HEK293T (cell line): ENCODE measurements around the gene BBS1.

Source experiments
- CTCF ChIA-PET: fragments of 350-600 bp; formaldehyde crosslinking; extraction: SDS; loops from one replicate; lab custom pipeline; 2021; ENCODE audit warnings: antibody characterized with exemption, inconsistent platforms; lab: Yijun Ruan, JAX
- POLR2A ChIA-PET: fragments of 350-600 bp; formaldehyde crosslinking; extraction: SDS; loops from one replicate; lab custom pipeline; 2020; ENCODE audit warnings: antibody characterized with exemption, inconsistent platforms; lab: Yijun Ruan, JAX
- DNase-seq: peaks from one replicate; pipeline ENCODE4 v3.0.0; 2012; ENCODE audit warnings: mixed read lengths; ENCODE audit errors: extremely low spot score
- ARNT ChIP-seq: fragments of 450-650 bp; IDR thresholded peaks from 2 replicates; pipeline ENCODE4 v1.6.1; 2017; ENCODE audit warnings: mild to moderate bottlenecking
- BHLHE40 ChIP-seq: fragments of 450-650 bp; IDR thresholded peaks from 2 replicates; pipeline ENCODE4 v1.6.1; 2016; ENCODE audit warnings: mild to moderate bottlenecking, moderate library complexity, borderline replicate concordance
- CTBP1 ChIP-seq: fragments of 450-650 bp; IDR thresholded peaks from 2 replicates; pipeline ENCODE4 v1.6.1; 2016; ENCODE audit warnings: borderline replicate concordance
- ELF4 ChIP-seq: fragments of 450-650 bp; IDR thresholded peaks from 2 replicates; pipeline ENCODE4 v1.6.1; 2017; ENCODE audit warnings: antibody characterized with exemption
- FOXA1 ChIP-seq: fragments of 450-650 bp; IDR thresholded peaks from 2 replicates; pipeline ENCODE4 v1.6.1; 2016; ENCODE audit warnings: mild to moderate bottlenecking
- FOXK2 ChIP-seq: fragments of 450-650 bp; IDR thresholded peaks from 2 replicates; pipeline ENCODE4 v1.6.1; 2016; ENCODE audit warnings: mild to moderate bottlenecking
- FOXM1 ChIP-seq: fragments of 450-650 bp; IDR thresholded peaks from 2 replicates; pipeline ENCODE4 v1.6.1; 2017; ENCODE audit warnings: mild to moderate bottlenecking, borderline replicate concordance
- HDGF ChIP-seq: fragments of 450-650 bp; IDR thresholded peaks from 2 replicates; pipeline ENCODE4 v1.6.1; 2017; ENCODE audit warnings: antibody characterized with exemption, borderline replicate concordance
- L3MBTL2 ChIP-seq: fragments of 450-650 bp; conservative IDR thresholded peaks from 2 replicates; pipeline ENCODE4 v1.6.1; 2016; ENCODE audit warnings: mild to moderate bottlenecking
- LEF1 ChIP-seq: fragments of 450-650 bp; IDR thresholded peaks from 2 replicates; pipeline ENCODE4 v1.6.1; 2017; ENCODE audit warnings: mild to moderate bottlenecking, borderline replicate concordance
- NFRKB ChIP-seq: fragments of 450-650 bp; IDR thresholded peaks from 2 replicates; pipeline ENCODE4 v1.6.1; 2016; ENCODE audit warnings: mild to moderate bottlenecking, moderate library complexity
- SP1 ChIP-seq: fragments of 450-650 bp; IDR thresholded peaks from 2 replicates; pipeline ENCODE4 v1.6.1; 2017
- SUZ12 ChIP-seq: fragments of 450-650 bp; IDR thresholded peaks from 2 replicates; pipeline ENCODE4 v1.6.1; 2016; ENCODE audit warnings: mild to moderate bottlenecking
- TARDBP ChIP-seq: fragments of 450-650 bp; IDR thresholded peaks from 2 replicates; pipeline ENCODE4 v1.6.1; 2016
- ZNF384 ChIP-seq: fragments of 450-650 bp; IDR thresholded peaks from 2 replicates; pipeline ENCODE4 v1.6.1; 2016
- TF ChIP-seq, protein P1 (sequence below): fragments of 450-650 bp; IDR thresholded peaks from 2 replicates; pipeline ENCODE4 v1.6.1; 2016

BBS1 gene

DNA sequence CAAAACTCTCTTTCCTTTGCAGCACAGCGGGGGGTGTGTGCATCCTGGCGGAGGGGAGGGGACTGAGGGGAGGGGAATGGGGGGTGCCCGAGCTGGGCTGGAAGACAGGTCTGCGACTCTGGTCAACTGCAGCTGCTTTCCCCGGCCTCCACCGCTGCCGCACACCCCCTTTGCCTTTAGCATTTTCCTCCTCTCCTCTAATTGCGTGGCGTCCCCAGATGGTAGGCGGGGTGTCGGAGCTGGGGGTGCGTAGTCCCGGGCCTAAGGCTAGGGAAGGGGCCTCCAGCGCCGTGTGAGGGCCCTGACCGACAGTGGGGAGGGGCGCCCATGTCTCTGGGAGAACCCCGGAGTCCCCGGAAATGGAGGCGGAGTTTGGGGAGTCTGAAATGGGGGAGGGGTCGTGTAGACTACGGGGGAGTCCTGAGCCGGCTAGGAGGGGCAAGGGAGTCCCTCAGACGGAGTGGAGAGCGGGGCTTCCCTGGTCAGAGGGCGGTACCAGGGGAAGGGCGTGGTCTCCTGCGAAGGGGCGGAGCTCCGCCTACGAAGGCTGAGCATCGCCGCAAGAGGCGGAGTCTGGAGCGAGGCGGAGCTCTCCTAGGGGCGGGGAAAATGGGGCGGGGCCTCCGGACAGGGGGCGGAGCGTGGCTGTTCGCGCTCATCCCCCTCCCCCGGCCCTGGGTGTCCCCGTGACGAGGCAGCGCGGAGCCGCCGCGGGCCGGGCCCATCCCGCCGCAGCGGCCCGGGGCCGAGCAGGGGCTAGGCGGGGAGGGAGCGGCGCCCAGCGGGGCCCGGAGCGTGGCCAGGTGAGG lies 44.0 kb upstream of the BBS1 start, which contains the start of gene PELI3:
Gene PELI3, plus strand, starts transcription at position 681 of the 809 bp plus-strand sequence. CDS start 1,224 bp downstream, outside the sequence.
- TF ChIP-seq ZNF384 (no peak), CTBP1 (no peak), FOXK2 (no peak), ARNT (no peak), HDGF (no peak), FOXA1 (no peak), BHLHE40 (no peak), ELF4 (no peak), NFRKB (no peak)
- TF ChIP-seq, protein P1, sequence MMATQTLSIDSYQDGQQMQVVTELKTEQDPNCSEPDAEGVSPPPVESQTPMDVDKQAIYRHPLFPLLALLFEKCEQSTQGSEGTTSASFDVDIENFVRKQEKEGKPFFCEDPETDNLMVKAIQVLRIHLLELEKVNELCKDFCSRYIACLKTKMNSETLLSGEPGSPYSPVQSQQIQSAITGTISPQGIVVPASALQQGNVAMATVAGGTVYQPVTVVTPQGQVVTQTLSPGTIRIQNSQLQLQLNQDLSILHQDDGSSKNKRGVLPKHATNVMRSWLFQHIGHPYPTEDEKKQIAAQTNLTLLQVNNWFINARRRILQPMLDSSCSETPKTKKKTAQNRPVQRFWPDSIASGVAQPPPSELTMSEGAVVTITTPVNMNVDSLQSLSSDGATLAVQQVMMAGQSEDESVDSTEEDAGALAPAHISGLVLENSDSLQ = no peak
- ChIA-PET CTCF (interaction anchor here (0.9 kb wide), 2 partner anchors 27 to 155 kb away, joined by 3 to 4 read pairs; no protein-coding TSS in a partner anchor), POLR2A (interaction anchor here (0.6 to 1.7 kb wide), 5 partner anchors 12 to 45 kb away, joined by 3 to 11 read pairs (median 3); partner anchors contain the start of genes DPP3, MRPL11 and NPAS4)
- peak; percentile 100 for DNase-seq

DNA sequence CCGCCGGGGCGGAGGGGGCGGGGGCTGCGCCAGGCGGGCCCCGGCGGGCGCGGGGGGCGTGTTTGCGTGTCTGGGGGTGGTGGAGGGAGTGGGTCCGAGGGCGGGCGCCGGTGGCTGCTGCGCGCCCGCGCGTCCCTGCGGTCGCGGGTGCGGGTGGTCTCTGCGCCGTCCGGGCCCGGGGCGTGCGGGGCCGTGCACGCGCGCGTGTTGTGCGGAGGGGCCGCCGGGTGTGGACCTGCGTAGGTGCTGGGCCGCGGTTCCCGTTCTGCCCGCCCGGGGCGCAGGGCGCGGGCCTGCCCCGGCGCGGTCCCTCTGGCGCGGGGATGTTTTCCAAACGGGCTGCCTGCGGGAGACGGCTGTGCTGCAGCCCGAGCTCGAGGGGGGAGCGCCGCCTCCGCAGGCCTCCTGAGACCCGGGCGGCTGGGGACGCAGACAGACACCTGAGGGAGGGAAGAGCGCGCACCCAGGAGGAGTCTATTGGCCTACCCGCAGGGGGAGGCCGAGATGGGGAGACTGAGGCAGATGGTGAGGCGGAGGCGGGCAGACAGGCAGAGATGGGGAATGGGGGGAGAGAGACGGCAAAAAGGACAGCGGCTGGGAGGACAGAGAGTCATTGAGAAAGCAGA lies 43.3 kb upstream of the BBS1 start:
- DNase-seq = peak; percentile 62
- ChIA-PET POLR2A (interaction anchor here (0.6 to 2.7 kb wide), 6 partner anchors 12 to 46 kb away, joined by 3 to 14 read pairs (median 6); partner anchors contain the start of genes DPP3, MRPL11 and NPAS4), CTCF (interaction anchor here (0.9 kb wide), 2 partner anchors 28 to 156 kb away, joined by 3 to 4 read pairs; no protein-coding TSS in a partner anchor)
- no peak for TF ChIP-seq FOXA1
- TF ChIP-seq LEF1 = no peak
- TF ChIP-seq FOXK2 = no peak
- no peak for TF ChIP-seq SP1

DNA sequence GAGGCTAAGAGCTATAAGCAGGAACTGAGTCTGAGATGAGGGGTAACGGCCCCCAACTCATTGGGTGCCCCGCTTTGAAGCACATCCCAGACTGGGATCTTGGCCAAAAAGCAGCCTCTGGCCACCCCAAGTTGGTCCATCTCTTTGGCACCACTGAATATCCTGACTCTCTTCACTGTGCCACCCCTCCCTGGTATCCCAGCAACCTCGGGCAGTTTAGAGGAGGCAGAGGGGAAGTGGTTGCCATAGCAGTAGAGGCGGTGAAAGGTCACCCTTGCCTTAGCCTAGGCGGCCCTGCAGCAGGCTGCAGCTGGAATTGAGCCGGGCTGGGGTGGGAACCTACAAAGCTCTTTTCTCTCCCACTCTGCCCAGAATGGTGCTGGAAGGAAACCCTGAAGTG lies 42.7 kb upstream of the BBS1 start:
- DNase-seq = no peak
- POLR2A ChIA-PET = interaction anchor here (1.9 to 2.7 kb wide), 2 partner anchors 12 to 29 kb away, joined by 4 to 14 read pairs; partner anchors contain the start of genes DPP3 and MRPL11
- no peak for TF ChIP-seq L3MBTL2
- CTCF ChIA-PET = no interaction called here

DNA sequence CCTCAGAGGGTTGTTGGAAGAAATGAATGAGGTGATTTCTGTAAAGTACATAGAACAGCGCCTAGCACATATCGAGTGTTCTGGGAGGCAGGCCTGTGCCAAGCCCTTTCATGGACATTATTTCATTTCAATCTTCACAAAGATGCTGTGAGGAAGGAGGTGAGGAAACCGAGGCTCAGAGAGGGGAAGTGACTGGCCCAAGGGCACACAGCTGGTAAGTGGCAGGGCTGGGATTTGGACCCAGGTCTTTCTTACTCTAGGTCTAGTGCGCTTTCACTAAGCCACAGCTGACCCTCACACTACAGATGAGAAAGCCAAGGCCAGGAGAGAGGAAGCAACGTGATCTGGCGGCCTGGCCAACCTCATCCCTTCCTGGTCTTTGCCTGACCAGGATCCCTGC lies 41.7 kb upstream of the BBS1 start:
- ChIA-PET POLR2A (interaction anchor here (1.9 to 2.7 kb wide), 2 partner anchors 11 to 30 kb away, joined by 4 to 14 read pairs; partner anchors contain the start of genes DPP3 and MRPL11), CTCF (interaction anchor here (1.5 kb wide), 1 partner anchor 10 kb away, joined by 8 read pairs; no protein-coding TSS in a partner anchor)
- no peak for TF ChIP-seq FOXM1
- TF ChIP-seq ARNT = no peak
- TF ChIP-seq NFRKB = no peak
- TF ChIP-seq SP1 = no peak
- TF ChIP-seq L3MBTL2 = no peak
- TF ChIP-seq ELF4 = no peak
- no peak for TF ChIP-seq CTBP1
- no peak for TF ChIP-seq ZNF384
- TF ChIP-seq, protein P1 = no peak
- TF ChIP-seq LEF1 = no peak
- no peak for TF ChIP-seq HDGF
- TF ChIP-seq FOXA1 = no peak
- no peak for TF ChIP-seq TARDBP
- no peak for TF ChIP-seq BHLHE40
- TF ChIP-seq FOXK2 = no peak
- DNase-seq = no peak

DNA sequence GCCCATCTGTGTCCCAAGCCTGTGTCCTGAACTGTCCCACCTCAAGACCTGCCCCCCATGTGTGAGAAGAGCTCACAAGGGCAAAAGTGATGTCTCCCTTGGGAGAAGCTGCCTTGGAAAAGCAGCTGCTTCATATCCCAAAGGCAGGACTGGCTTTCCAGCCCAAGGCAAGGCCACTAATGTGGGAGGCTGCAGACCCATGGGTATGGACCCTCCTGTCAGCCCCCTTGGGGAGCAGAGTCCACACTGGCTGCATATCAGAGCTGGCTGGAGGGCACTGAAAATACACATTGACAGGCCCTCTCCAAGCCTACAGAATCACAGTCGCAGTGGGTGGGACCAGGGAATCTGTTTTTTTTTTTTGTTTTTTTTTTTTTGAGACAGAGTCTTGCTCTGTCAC lies 41.0 kb upstream of the BBS1 start:
- TF ChIP-seq TARDBP (no peak), ZNF384 (peak; percentile 39; the same call in 1 of the 2 replicates)
- POLR2A ChIA-PET = interaction anchor here (1.9 to 2.7 kb wide), 2 partner anchors 11 to 31 kb away, joined by 4 to 14 read pairs; partner anchors contain the start of genes DPP3 and MRPL11
- CTCF ChIA-PET = interaction anchor here (1.0 to 1.5 kb wide), 2 partner anchors 9 to 22 kb away, joined by 4 to 8 read pairs; no protein-coding TSS in a partner anchor
- DNase-seq = no peak

DNA sequence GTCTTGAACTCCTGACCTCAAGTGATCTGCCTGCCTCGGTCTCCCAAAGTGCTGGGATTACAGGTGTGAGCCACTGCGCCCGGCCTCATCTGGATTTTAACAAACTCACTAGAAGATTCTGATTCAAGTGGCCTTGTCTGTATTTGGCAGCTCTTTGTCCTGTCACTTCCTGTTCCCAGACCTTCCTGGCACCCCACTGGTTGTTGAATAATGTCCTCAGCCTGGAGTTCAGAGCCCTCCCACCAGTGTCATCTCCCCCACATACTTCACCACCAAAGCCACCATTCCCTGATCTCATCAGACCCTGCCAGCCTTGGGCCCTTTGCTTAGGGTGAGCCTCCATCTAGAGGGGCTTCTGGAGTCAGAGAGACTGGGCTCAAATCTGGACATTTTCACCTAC lies 40.4 kb upstream of the BBS1 start:
- TF ChIP-seq TARDBP (no peak), CTBP1 (no peak), HDGF (no peak), NFRKB (no peak), BHLHE40 (no peak), ELF4 (no peak), ARNT (no peak), SUZ12 (no peak), ZNF384 (no peak), SP1 (no peak), LEF1 (no peak), L3MBTL2 (no peak), FOXM1 (no peak), FOXA1 (no peak), FOXK2 (no peak)
- TF ChIP-seq, protein P1 = no peak
- POLR2A ChIA-PET = interaction anchor here (1.5 kb wide), 1 partner anchor 10 kb away, joined by 6 read pairs; the partner anchor contains the start of gene DPP3
- CTCF ChIA-PET = interaction anchor here (1.0 to 1.2 kb wide), 2 partner anchors 9 to 21 kb away, joined by 3 to 4 read pairs; no protein-coding TSS in a partner anchor
- DNase-seq = no peak
